Astrocyte (in vitro differentiated cells and primary cell): ENCODE results near the gene SOX15.

Source experiments
- CTCF ChIP-seq: IDR thresholded peaks from 2 replicates; pipeline ENCODE4 v1.5.1; 2011; ENCODE audit warnings: low read depth, mild to moderate bottlenecking, inconsistent platforms, low read length, moderate library complexity; ENCODE audit not compliant: insufficient read depth
- EZH2 ChIP-seq: IDR thresholded peaks from 2 replicates; pipeline ENCODE4 v1.6.1; 2012; ENCODE audit warnings: mild to moderate bottlenecking, low read length, inconsistent platforms; ENCODE audit not compliant: insufficient read depth

GRCh38 chr17:7561028-7561575, 28.8 kb downstream of the SOX15 start:
- TF ChIP-seq CTCF, result peak; percentile 68
- no peak for TF ChIP-seq EZH2
